Sciatic nerve (tissue), 2 donors: ENCODE results near the gene TAF1. TPM values are rescaled to one million over a fixed set of nuclear protein-coding genes. Genes with fewer than 3 reads are reported as not detected.
"Not testable (repeated sequence)": the region's sequence is repeated elsewhere in the genome, so short reads cannot be mapped to it uniquely, and the experiment has no call there.

Experiments
- ATAC-seq: fragments of 200-7000 bp; cut with Tn5 transposase; one replicate; pipeline ENCODE4 v1.9.1; 2020; ENCODE audit warnings: mild to moderate bottlenecking, moderate library complexity
- DNase-seq: peaks from one replicate; pipeline ENCODE4 v3.0.0-alpha.2; 2020; ENCODE audit warnings: low spot score
- intact Hi-C: fragments of 100-400 bp; cut with DNase I; formaldehyde crosslinking; loops from one replicate; pipeline ENCODE4 v1.14.2; 2022
- total RNA-seq: library from RNA; stranded (reverse); fragmentation: NEBNext Ultra II Directional; extraction: Animal tissue kit (Norgen Biotek cat#: 25700); gene quantifications from one replicate; pipeline ENCODE4 v1.2.1, GENCODE V29; 2021
- donor health status: DM: no; HTN: no; CAD: no.
- donor health status: DM: no; HTN: no; CAD: no.

TAF1 gene
- total RNA-seq, result 57.4 TPM

DNA sequence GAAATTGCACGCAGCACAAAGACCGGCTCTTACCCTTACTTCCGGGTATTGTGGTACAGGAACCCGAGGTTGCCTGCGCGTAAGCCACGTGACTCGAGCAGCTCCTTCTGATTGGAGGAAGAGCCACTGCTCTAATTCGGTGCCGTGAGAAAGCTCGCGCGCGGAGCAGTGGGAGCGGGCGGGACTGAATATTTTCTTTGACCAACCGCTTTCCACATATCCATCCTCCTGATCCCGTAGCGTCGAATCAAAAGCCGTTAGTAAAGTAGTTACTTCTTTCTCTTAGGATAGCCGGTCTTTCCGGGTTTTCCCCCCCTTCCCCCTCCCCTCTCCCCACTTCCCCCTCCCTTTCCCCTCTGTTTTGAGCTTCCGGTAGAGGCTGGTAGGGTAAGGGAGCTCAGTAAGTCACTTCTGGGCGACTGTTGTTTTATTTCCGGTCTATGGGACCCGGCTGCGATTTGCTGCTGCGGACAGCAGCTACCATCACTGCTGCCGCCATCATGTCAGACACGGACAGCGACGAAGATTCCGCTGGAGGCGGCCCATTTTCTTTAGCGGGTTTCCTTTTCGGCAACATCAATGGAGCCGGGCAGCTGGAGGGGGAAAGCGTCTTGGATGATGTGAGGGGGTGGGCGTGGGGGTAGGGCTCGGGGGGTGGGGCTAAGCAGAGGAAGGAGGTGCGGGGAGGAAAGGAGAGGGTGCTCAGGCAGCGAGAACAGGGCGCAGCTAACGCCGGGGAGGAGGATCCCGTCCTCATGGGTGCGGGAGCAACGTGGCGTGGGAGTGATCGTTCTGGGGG lies at the start of gene TAF1:
TSS of gene TAF1 (plus strand) at position 483 of the 799 bp plus-strand sequence. CDS start at position 501, 18 bp downstream.
- peak; percentile 96 for DNase-seq
- intact Hi-C loops, result no loop called here
- peak; percentile 98 for ATAC-seq

- DNase-seq, ATAC-seq, intact Hi-C loops: not testable (repeated sequence)
Observed at GRCh38 chrX:71316959-71317358, 49.2 kb upstream of the TAF1 start.

- ATAC-seq (no peak), DNase-seq (no peak)
- intact Hi-C loops, result no loop called here
Observed at GRCh38 chrX:71320126-71320525, 46.0 kb upstream of the TAF1 start.

- DNase-seq (no peak), ATAC-seq (no peak)
- intact Hi-C loops, result no loop called here
Observed at GRCh38 chrX:71321731-71322130, 44.4 kb upstream of the TAF1 start.

GRCh38 chrX:71324452-71324851 lies 41.7 kb upstream of the TAF1 start:
- intact Hi-C loops, ATAC-seq, DNase-seq: not testable (repeated sequence)

- ATAC-seq, result no peak
- intact Hi-C loops, result no loop called here
- no peak for DNase-seq
Observed at GRCh38 chrX:71326394-71326793, 39.8 kb upstream of the TAF1 start.

DNA sequence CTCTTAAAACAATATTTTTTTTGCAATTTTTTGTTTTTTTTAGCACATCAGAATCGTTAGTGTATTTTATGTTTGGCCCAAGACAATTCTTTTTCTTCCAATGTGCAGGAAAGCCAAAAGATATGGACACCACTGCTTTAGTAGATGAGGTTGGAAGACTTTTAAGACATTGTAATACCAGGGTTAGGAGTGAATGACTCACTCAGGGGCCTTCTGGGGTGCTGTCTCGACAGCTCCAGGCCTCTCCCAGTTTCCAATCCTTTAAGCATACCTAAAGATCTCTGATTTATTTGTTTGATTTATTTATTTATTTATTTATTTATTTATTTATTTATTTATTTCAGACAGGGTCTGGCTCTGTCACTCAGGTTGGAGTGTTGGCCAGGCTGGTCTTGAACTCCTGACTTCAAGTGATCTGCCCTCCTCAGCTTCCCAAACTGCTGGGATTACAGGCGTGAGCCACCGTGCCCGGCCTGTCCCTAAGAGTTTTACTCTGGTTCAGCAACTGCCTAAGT lies 16.9 kb upstream of the TAF1 start:
- DNase-seq, ATAC-seq, intact Hi-C loops: not testable (repeated sequence)

DNA sequence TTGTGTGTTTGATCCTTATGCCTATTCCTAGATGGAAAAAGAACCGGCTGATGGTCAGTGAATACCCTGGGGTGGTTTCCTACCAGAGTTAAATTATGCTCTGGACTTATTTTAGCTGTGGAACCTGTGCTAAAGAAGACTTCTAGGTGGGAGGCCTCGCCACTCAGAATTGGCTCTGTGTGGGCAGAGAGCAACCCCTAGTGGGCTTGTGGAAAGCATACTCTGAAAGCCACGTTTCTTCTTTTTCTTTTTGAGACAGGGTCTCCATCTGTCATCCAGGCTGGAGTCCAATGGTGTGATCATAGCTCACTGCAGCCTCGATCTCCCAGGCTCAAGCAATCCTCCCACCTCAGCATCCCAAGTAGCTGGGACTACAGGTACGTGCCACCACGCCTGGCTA lies 16.3 kb upstream of the TAF1 start:
- intact Hi-C loops, DNase-seq, ATAC-seq: not testable (repeated sequence)

- DNase-seq, intact Hi-C loops, ATAC-seq: not testable (repeated sequence)
Observed at GRCh38 chrX:71352439-71352838, 13.7 kb upstream of the TAF1 start.

- intact Hi-C loops, result no loop called here
- ATAC-seq (no peak), DNase-seq (no peak)
Observed at GRCh38 chrX:71364221-71364620, 1.9 kb upstream of the TAF1 start.

DNA sequence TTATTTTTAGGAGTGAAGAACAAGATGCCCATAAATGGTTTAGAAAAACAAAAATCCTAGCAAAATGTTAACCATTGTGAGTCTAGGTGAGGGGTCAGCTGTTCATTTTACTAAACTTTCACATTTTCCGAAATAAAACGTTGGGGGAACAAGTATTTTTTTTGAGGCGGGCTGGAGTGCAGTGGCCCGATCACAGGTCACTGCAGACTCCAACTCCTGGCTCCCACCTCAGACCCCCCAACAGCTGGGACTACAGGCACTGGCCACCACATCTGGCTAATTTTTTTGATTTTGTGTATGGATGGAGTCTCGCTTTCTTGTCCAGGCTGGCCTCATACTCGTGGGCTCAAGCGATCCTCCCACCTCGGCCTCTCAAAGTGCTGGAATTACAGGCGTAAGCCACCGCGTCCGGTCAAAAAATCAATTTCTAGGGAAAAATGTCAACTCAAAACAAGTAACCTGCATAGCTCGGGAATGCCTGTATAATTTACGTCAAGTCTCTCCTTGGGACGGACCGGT lies 742 bp upstream of the TAF1 start:
- no peak for DNase-seq
- intact Hi-C loops, result no loop called here
- ATAC-seq, result no peak

DNA sequence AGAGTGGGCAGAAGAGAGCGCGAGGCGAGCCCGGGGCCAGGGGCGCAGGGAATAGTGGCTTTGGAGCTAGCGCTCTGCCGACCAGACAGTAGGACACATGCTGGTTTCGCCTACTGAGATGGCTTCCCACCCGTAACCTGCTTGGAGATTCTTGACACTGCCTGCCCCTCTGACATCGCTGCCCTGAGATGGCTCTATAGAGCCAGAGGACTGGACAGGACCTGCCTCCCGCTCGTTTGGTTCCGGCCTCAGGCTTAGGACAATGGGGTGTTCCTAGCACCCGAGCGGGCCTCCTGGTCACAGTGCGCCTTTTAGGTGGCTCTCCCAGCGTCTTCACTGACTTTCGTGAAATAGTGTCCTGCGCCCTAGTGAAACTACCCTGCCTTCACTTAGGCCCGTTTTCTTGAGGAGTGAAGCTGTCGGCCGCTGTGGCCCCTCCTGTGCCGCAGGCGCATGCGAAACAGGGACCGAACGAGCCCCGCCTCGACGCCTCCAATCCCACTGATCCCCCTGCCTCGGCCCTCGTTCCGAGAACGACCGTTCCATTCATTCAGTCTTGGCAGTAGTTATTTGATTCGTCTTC lies 608 bp downstream of the TAF1 start:
- ATAC-seq, result peak; percentile 9
- intact Hi-C loops, result no loop called here
- no peak for DNase-seq

DNA sequence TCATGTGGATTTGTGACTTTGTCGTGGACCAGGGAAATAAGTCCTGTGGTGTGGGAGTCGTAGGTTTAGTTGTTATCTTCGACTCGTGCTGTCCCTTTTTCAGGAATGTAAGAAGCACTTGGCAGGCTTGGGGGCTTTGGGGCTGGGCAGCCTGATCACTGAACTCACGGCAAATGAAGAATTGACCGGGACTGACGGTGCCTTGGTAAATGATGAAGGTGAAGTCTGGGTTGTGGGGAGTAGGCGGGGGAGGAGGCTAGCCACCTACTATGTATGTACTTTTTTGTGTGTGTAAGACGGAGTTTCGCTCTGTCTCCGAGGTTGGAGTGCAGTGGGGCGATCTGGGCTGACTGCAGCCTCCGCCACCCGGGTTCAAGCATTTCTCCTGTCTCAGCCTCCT lies 1.2 kb downstream of the TAF1 start:
- intact Hi-C loops, result no loop called here
- DNase-seq (no peak), ATAC-seq (no peak)

DNA sequence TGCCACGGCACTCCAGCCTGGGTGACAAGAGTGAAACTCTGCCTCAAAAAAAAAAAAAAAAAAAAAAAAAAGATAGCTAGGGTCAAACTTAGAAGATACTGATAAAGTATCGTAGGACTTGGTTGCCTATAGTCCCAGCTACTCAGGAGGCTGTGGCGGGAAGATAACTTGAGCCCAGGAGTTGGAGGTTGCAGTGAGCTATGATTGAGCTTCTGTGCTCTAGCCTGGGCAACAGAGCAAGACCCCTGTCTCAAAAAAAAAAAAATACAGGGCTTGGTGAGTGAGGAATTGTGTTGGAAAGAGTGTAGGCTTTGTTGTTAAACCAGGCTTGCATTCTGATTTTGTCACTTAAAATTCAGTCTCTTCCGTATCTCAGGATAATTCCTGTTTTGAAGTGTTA lies 6.2 kb downstream of the TAF1 start:
- ATAC-seq, result no peak
- intact Hi-C loops, result no loop called here
- DNase-seq, result no peak

DNA sequence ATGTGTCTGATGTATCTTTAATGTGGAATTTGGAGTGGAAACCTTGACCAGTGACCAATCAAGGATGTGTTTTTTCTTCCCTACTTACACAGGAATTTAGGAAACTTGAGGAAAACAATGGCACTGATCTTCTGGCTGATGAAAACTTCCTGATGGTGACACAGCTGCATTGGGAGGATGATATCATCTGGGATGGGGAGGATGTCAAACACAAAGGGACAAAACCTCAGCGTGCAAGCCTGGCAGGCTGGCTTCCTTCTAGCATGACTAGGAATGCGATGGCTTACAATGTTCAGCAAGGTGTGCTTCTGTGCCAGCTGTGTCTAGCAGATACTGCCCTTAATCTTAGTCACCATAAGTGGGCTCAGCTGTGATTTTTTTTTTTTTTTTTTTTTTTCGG lies 12.6 kb downstream of the TAF1 start:
- DNase-seq (no peak), ATAC-seq (no peak)
- intact Hi-C loops, result no loop called here

GRCh38 chrX:71391725-71392124 lies 25.6 kb downstream of the TAF1 start:
- DNase-seq, ATAC-seq, intact Hi-C loops: not testable (repeated sequence)

DNA sequence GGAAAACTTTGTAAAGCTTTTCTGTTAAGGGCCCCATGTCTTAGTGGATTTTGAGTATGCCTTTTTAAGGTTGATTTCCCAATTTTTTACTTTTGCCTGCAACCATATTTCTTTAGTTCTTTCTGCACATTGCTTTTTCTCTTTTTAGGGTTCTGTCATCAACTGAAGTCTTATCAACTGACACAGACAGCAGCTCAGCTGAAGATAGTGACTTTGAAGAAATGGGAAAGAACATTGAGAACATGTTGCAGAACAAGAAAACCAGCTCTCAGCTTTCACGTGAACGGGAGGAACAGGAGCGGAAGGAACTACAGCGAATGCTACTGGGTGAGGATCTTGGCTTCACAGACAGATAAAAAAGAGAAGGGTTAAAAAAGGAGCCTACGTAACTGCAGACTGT lies 27.8 kb downstream of the TAF1 start:
- DNase-seq (no peak), ATAC-seq (no peak)
- intact Hi-C loops, result no loop called here

- DNase-seq (no peak), ATAC-seq (no peak)
- intact Hi-C loops, result no loop called here
Observed at GRCh38 chrX:71396576-71396975, 30.4 kb downstream of the TAF1 start.

DNA sequence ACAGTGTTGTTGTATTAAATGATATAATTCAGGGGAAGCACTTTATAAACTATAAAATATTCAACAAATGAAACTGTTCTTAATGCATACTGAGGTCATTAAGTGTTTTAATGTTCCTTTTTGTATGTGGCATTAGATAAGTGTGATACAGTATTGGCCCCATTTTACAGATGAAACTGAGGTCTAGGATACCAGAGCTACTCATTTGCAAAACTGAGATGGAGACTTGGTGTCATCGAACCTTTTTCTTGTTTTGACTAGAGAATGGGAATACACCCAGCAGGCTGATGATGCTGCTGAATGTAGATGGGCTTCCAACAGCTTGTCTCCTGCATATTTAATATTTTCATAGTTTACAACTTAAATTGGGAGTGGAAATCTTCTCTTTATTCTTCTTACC lies 34.6 kb downstream of the TAF1 start:
- ATAC-seq (no peak), DNase-seq (no peak)
- intact Hi-C loops, result no loop called here

DNA sequence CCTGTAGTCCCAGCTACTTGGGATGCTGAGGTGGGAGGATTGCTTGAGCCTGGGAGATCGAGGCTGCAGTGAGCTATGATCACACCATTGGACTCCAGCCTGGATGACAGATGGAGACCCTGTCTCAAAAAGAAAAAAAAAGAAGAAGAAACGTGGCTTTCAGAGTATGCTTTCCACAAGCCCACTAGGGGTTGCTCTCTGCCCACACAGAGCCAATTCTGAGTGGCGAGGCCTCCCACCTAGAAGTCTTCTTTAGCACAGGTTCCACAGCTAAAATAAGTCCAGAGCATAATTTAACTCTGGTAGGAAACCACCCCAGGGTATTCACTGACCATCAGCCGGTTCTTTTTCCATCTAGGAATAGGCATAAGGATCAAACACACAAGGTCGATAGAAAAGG lies 50.1 kb downstream of the TAF1 start:
- ATAC-seq, DNase-seq, intact Hi-C loops: not testable (repeated sequence)
